Fibroblast of the aortic adventitia (primary cell): ENCODE measurements around the gene HEATR5B. TPM values are rescaled to one million over a fixed set of nuclear protein-coding genes. Genes with fewer than 3 reads are reported as not detected.

Experiments
- DNase-seq: peaks from one replicate; pipeline ENCODE4 v3.0.0-alpha.2; 2010; ENCODE audit warnings: low read depth
- H3K4me3 ChIP-seq: 2 replicates; pipeline ENCODE4 v1.5.1; 2011; ENCODE audit warnings: low read depth, mild to moderate bottlenecking, control low read depth, low read length, moderate library complexity
- total RNA-seq: library from RNA; depleted of rRNA; stranded (reverse); fragments of >200 nt; gene quantifications from 2 replicates; pipeline ENCODE4 v1.2.3, GENCODE V29; 2012; ENCODE audit warnings: low replicate concordance
- TF ChIP-seq, protein P1 (sequence below): IDR thresholded peaks from 2 replicates; pipeline ENCODE4 v1.5.1; 2011; ENCODE audit warnings: mild to moderate bottlenecking, low read length, control low read depth, inconsistent platforms; ENCODE audit not compliant: insufficient read depth

The HEATR5B gene
- total RNA-seq, 1 donor = 21.1 TPM

DNA sequence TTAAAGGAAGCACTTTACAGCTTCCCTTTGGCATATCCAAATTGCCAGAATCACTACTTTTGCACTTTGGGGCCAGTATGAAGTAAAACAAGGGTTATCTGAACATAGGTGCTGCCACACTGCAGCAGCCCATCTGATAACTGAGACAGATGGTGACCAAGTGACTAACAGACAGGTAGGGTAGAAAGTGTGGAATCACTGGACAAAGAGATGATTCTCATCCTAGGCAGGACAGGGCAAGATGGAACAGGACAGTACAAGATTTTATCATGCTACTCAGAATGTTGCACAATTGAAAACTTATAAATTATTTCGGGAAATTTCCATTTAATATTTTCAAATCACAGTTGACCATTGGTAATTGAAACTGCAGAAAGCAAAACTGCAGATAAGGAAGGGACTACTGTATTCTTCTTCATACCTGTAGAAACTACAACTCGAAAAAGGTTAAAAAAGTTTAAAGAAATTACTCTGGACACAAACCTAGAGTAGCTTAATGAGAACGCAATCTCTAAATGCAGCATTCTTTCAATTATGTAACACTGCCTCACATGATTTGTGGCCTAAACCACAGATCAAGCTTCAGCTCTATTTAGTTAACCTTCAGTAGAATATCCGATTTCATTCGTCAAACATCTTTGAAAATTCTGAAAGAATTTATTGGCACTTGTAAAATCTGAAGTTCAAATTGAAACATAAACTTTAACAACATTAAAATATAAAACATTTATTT is 31.4 kb downstream of the HEATR5B start:
- no peak overlapping the region for H3K4me3 ChIP-seq
- TF ChIP-seq, protein P1, sequence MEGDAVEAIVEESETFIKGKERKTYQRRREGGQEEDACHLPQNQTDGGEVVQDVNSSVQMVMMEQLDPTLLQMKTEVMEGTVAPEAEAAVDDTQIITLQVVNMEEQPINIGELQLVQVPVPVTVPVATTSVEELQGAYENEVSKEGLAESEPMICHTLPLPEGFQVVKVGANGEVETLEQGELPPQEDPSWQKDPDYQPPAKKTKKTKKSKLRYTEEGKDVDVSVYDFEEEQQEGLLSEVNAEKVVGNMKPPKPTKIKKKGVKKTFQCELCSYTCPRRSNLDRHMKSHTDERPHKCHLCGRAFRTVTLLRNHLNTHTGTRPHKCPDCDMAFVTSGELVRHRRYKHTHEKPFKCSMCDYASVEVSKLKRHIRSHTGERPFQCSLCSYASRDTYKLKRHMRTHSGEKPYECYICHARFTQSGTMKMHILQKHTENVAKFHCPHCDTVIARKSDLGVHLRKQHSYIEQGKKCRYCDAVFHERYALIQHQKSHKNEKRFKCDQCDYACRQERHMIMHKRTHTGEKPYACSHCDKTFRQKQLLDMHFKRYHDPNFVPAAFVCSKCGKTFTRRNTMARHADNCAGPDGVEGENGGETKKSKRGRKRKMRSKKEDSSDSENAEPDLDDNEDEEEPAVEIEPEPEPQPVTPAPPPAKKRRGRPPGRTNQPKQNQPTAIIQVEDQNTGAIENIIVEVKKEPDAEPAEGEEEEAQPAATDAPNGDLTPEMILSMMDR = no peak
- no peak for DNase-seq

DNA sequence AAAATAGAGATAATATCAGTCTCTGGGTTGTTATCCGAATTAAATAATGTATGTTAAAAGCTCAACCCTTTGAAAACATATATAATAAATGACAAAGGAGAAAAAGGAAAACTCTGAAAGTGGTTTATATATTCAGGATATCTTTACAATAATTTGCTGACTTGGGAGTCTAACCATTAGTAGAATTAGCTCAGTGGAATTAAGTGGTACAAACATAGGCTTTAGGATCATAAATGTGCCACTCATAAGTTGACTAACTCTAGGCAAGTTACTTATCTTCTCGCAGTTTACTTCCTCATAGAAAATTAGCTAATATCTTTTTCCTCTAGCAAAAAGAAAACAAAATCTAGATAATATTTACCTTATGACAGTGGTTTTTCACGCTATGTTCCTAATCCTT is 44.6 kb downstream of the HEATR5B start:
- TF ChIP-seq, protein P1 = no peak
- DNase-seq = no peak
- H3K4me3 ChIP-seq = no peak overlapping the region

DNA sequence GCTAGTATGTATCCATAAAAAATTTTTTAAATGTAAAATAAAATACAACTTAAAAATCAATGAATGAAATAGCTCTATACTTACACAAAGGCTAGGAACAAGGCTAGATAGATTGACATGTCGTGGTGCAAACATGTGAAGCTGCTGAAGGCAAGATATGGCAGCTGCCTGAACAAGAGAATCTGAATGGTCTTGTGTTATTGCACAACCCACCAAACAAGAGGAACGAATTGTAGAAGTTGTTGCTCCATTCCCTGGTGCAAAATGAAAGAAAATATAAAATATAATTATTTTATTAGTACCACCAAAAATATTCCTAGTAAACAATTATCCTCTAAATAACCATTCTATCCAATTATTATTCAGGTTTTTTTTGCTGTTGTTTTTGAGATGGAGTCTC is 46.4 kb downstream of the HEATR5B start:
- TF ChIP-seq, protein P1 = no peak
- DNase-seq = no peak
- H3K4me3 ChIP-seq = no peak overlapping the region

DNA sequence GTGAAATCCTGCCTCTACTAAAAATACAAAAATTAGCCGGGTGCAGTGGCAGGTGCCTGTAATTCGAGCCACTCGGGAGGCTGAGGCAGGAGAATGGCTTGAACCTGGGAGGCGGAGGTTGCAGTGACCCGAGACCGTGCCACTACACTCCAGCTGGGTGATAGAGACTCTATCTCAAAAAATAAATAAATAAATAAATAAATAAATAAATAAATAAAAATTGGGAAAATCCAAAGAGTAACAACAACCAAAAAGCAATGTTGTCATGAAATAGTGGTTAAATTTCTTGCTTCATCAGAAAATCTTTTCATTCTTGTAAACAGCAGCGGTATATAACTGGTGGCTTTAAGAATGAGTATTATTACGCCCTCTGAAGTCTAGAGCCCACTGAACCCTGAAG is 54.4 kb downstream of the HEATR5B start:
- no peak for DNase-seq
- TF ChIP-seq, protein P1 = no peak
- no peak overlapping the region for H3K4me3 ChIP-seq

DNA sequence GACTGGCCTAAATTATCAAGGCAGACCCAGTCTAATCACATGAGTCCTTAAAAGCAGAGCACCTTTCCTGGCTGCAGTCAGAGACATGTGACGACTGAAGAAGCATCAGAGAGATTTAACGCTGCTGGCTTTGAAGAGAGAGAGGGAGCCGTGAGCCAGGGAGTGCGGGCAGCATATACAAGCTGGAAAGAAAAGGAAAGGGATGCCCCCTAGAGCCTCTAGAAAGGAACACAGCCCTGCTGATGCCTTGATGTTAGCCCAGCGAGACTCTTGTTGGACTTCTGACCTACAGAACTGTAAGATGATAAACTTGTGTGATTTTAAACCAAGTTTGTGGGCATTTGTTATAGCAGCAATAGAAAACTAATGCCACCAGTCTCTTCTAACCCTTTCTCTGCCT is 58.1 kb downstream of the HEATR5B start:
- TF ChIP-seq, protein P1 = no peak
- no peak for DNase-seq
- no peak overlapping the region for H3K4me3 ChIP-seq

DNA sequence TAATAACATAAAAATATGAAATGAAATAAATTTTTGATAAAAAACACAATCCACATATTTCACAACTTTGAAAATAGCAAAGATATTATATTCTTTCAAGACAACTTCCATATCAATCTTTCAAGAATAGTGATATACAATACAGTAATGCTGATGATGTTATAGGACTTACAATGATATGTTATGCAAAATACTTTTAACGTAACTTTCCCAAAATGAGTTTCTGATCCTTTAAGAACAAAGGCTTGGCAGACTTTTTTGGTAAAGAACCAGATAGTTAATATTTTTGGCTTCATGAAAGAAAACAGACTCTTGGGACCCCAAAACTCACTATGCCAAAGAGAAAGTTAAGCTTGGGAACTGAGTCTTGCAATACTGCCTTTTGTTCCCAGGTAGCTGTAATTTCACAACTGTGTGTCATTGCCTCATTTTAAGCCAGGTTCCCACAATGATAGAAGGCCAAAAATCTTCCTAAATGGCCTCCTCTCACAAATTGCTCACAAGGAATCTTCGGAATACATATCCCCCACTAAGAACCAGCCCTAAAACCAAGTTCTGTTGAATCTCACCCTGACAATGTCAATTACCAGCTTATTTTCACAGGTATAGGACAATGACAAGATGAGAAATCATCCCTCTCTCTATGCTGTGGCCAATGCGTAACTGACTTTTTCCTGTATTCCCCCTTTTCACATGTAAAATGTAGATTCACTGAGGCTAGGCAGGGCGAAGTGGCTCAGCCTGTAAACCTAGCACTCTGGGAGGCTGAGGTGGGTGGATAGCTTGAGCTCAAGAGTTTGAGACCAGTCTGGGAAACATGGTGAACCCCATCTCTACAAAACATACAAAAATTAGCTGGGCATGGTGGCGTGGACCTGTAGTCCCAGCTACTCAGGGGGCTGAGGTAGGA is 63.0 kb downstream of the HEATR5B start:
- TF ChIP-seq, protein P1 = no peak
- DNase-seq = peak; percentile 66
- no peak overlapping the region for H3K4me3 ChIP-seq
